WTC11 (cell line): ENCODE measurements around the gene PTPN4. TPM values are rescaled to one million over a fixed set of nuclear protein-coding genes. Genes with fewer than 3 reads are reported as not detected.

Experiments
- CBFB ChIP-seq: sonication (generic); formaldehyde crosslinking; IDR thresholded peaks from 2 replicates; pipeline ENCODE4 v1.8.1; 2022; ENCODE audit warnings: mild to moderate bottlenecking, low read depth, missing genetic modification reagents
- E2F5 ChIP-seq: sonication (generic); formaldehyde crosslinking; IDR thresholded peaks from 2 replicates; pipeline ENCODE4 v1.8.1; 2022; ENCODE audit warnings: mild to moderate bottlenecking, moderate library complexity, missing genetic modification reagents
- ELF4 ChIP-seq: sonication (generic); formaldehyde crosslinking; IDR thresholded peaks from 2 replicates; pipeline ENCODE4 v1.8.1; 2022; ENCODE audit warnings: low read depth, mild to moderate bottlenecking, moderate library complexity, missing genetic modification reagents
- EMX1 ChIP-seq: fragments of 250-450 bp; sonication (Bioruptor Pico); IDR thresholded peaks from 2 replicates; pipeline ENCODE4 v1.8.0; 2021; ENCODE audit warnings: mild to moderate bottlenecking
- FOXJ3 ChIP-seq: sonication (generic); formaldehyde crosslinking; IDR thresholded peaks from 2 replicates; pipeline ENCODE4 v1.9.0; 2021; ENCODE audit warnings: missing genetic modification reagents, mild to moderate bottlenecking, borderline replicate concordance
- FOXP1 ChIP-seq: sonication (generic); formaldehyde crosslinking; IDR thresholded peaks from 2 replicates; pipeline ENCODE4 v1.8.0; 2022; ENCODE audit warnings: missing genetic modification reagents, mild to moderate bottlenecking, moderate library complexity, borderline replicate concordance
- HMGA2 ChIP-seq: fragments of 250-450 bp; sonication (Bioruptor Pico); IDR thresholded peaks from 2 replicates; pipeline ENCODE4 v1.4.0; 2021; ENCODE audit warnings: mild to moderate bottlenecking, moderate library complexity
- NFYB ChIP-seq: sonication (generic); formaldehyde crosslinking; conservative IDR thresholded peaks from 2 replicates; pipeline ENCODE4 v1.8.0; 2022; ENCODE audit warnings: low read depth, missing genetic modification reagents
- ZNF532 ChIP-seq: fragments of 250-450 bp; sonication (Bioruptor Pico); IDR thresholded peaks from 2 replicates; pipeline ENCODE4 v1.9.0; 2021; ENCODE audit warnings: mild to moderate bottlenecking, borderline replicate concordance
- ZNF671 ChIP-seq: fragments of 250-450 bp; sonication (Bioruptor Pico); IDR thresholded peaks from 2 replicates; pipeline ENCODE4 v1.8.0; 2021; ENCODE audit warnings: mild to moderate bottlenecking
- total RNA-seq: library from RNA; stranded (reverse); gene quantifications from 3 replicates; pipeline ENCODE4 v1.2.3, GENCODE V29; 2021
- TF ChIP-seq, protein P1 (sequence below): fragments of 200-600 bp; IDR thresholded peaks from 2 replicates; pipeline ENCODE4 v1.8.0; 2022; ENCODE audit warnings: antibody characterized with exemption
- TF ChIP-seq, protein P2 (sequence below): fragments of 250-450 bp; sonication (Bioruptor Pico); IDR thresholded peaks from 2 replicates; pipeline ENCODE4 v1.9.0; 2021; ENCODE audit warnings: mild to moderate bottlenecking
- TF ChIP-seq, protein P3 (sequence below): sonication (generic); formaldehyde crosslinking; IDR thresholded peaks from 2 replicates; pipeline ENCODE4 v1.8.0; 2022; ENCODE audit warnings: missing genetic modification reagents

PTPN4 gene
- total RNA-seq, 1 experiment from 2014 or later = 85.8 TPM

GRCh38 chr2:119853777-119854399 is 94.2 kb downstream of the PTPN4 start (continued):
- TF ChIP-seq, protein P1, sequence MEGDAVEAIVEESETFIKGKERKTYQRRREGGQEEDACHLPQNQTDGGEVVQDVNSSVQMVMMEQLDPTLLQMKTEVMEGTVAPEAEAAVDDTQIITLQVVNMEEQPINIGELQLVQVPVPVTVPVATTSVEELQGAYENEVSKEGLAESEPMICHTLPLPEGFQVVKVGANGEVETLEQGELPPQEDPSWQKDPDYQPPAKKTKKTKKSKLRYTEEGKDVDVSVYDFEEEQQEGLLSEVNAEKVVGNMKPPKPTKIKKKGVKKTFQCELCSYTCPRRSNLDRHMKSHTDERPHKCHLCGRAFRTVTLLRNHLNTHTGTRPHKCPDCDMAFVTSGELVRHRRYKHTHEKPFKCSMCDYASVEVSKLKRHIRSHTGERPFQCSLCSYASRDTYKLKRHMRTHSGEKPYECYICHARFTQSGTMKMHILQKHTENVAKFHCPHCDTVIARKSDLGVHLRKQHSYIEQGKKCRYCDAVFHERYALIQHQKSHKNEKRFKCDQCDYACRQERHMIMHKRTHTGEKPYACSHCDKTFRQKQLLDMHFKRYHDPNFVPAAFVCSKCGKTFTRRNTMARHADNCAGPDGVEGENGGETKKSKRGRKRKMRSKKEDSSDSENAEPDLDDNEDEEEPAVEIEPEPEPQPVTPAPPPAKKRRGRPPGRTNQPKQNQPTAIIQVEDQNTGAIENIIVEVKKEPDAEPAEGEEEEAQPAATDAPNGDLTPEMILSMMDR = no peak
- TF ChIP-seq NFYB (CRISPR knock-in tag) (no peak), ZNF532 (CRISPR knock-in tag) (no peak), ZNF671 (no peak), CBFB (no peak), HMGA2 (CRISPR knock-in tag) (no peak), E2F5 (CRISPR knock-in tag) (no peak), FOXJ3 (no peak), ELF4 (CRISPR knock-in tag) (no peak), FOXP1 (CRISPR knock-in tag) (no peak), EMX1 (no peak)
- TF ChIP-seq, protein P2, sequence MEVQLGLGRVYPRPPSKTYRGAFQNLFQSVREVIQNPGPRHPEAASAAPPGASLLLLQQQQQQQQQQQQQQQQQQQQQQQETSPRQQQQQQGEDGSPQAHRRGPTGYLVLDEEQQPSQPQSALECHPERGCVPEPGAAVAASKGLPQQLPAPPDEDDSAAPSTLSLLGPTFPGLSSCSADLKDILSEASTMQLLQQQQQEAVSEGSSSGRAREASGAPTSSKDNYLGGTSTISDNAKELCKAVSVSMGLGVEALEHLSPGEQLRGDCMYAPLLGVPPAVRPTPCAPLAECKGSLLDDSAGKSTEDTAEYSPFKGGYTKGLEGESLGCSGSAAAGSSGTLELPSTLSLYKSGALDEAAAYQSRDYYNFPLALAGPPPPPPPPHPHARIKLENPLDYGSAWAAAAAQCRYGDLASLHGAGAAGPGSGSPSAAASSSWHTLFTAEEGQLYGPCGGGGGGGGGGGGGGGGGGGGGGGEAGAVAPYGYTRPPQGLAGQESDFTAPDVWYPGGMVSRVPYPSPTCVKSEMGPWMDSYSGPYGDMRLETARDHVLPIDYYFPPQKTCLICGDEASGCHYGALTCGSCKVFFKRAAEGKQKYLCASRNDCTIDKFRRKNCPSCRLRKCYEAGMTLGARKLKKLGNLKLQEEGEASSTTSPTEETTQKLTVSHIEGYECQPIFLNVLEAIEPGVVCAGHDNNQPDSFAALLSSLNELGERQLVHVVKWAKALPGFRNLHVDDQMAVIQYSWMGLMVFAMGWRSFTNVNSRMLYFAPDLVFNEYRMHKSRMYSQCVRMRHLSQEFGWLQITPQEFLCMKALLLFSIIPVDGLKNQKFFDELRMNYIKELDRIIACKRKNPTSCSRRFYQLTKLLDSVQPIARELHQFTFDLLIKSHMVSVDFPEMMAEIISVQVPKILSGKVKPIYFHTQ (CRISPR knock-in tag) = no peak
- TF ChIP-seq, protein P3, sequence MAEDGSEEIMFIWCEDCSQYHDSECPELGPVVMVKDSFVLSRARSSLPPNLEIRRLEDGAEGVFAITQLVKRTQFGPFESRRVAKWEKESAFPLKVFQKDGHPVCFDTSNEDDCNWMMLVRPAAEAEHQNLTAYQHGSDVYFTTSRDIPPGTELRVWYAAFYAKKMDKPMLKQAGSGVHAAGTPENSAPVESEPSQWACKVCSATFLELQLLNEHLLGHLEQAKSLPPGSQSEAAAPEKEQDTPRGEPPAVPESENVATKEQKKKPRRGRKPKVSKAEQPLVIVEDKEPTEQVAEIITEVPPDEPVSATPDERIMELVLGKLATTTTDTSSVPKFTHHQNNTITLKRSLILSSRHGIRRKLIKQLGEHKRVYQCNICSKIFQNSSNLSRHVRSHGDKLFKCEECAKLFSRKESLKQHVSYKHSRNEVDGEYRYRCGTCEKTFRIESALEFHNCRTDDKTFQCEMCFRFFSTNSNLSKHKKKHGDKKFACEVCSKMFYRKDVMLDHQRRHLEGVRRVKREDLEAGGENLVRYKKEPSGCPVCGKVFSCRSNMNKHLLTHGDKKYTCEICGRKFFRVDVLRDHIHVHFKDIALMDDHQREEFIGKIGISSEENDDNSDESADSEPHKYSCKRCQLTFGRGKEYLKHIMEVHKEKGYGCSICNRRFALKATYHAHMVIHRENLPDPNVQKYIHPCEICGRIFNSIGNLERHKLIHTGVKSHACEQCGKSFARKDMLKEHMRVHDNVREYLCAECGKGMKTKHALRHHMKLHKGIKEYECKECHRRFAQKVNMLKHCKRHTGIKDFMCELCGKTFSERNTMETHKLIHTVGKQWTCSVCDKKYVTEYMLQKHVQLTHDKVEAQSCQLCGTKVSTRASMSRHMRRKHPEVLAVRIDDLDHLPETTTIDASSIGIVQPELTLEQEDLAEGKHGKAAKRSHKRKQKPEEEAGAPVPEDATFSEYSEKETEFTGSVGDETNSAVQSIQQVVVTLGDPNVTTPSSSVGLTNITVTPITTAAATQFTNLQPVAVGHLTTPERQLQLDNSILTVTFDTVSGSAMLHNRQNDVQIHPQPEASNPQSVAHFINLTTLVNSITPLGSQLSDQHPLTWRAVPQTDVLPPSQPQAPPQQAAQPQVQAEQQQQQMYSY (CRISPR knock-in tag) = no peak
- TF ChIP-seq, all 79 proteins: peak for 0
